Neural cell (in vitro differentiated cells): ENCODE data around the gene GNLY. TPM values are rescaled to one million over a fixed set of nuclear protein-coding genes. Genes with fewer than 3 reads are reported as not detected.

ENCODE experiments used
- H2AFZ ChIP-seq: fragments of 200-600, 300-800 bp; sonication (generic), shearing (Covaris generic); 2 replicates; pipeline ENCODE4 v1.6.0; 2014; ENCODE audit warnings: low read depth, mild to moderate bottlenecking, antibody characterized with exemption, low read length, moderate library complexity
- H3F3A ChIP-seq: fragments of 200-600 bp; shearing (Covaris generic); 2 replicates; pipeline ENCODE4 v1.6.1; 2016; ENCODE audit warnings: mild to moderate bottlenecking, moderate library complexity, mixed read lengths, antibody characterized with exemption, low read length; ENCODE audit not compliant: insufficient read depth, poor library complexity, severe bottlenecking
- H3K27ac ChIP-seq: fragments of 200-600, 300-800 bp; sonication (generic), shearing (Covaris generic); 2 replicates; pipeline ENCODE4 v1.5.1; 2014; ENCODE audit warnings: mild to moderate bottlenecking, low read length, moderate library complexity
- H3K27me3 ChIP-seq: fragments of 300-800, 200-600 bp; sonication (generic), shearing (Covaris generic); 2 replicates; pipeline ENCODE4 v1.6.0; 2014; ENCODE audit warnings: mild to moderate bottlenecking, low read depth, low read length, moderate library complexity; ENCODE audit not compliant: insufficient read depth
- H3K36me3 ChIP-seq: fragments of 300-800, 200-600 bp; sonication (generic), shearing (Covaris generic); 2 replicates; pipeline ENCODE4 v1.5.1; 2014; ENCODE audit warnings: mild to moderate bottlenecking, antibody characterized with exemption, low read length, moderate library complexity; ENCODE audit not compliant: insufficient read depth
- H3K4me2 ChIP-seq: fragments of 300-800, 200-600 bp; sonication (generic), shearing (Covaris generic); 2 replicates; pipeline ENCODE4 v1.6.0; 2014; ENCODE audit warnings: mild to moderate bottlenecking, low read length
- H3K4me3 ChIP-seq: fragments of 300-800, 200-600 bp; sonication (generic), shearing (Covaris generic); 2 replicates; pipeline ENCODE4 v1.5.1; 2014; ENCODE audit warnings: mild to moderate bottlenecking, low read length, moderate library complexity
- H3K79me2 ChIP-seq: fragments of 200-600 bp; shearing (Covaris generic); replicated peaks from 2 replicates; pipeline ENCODE4 v1.6.0; 2014; ENCODE audit warnings: mild to moderate bottlenecking, low read length, moderate library complexity; ENCODE audit not compliant: insufficient read depth
- H3K9ac ChIP-seq: fragments of 300-800, 200-600 bp; sonication (generic), shearing (Covaris generic); 2 replicates; pipeline ENCODE4 v1.6.1; 2016; ENCODE audit warnings: mild to moderate bottlenecking, low read length, mixed read lengths
- H3K9me2 ChIP-seq: fragments of 200-600 bp; shearing (Covaris generic); 2 replicates; pipeline ENCODE4 v1.6.1; 2016; ENCODE audit warnings: mild to moderate bottlenecking, low read length, mixed read lengths; ENCODE audit not compliant: insufficient read depth
- H3K9me3 ChIP-seq: fragments of 200-600, 300-800 bp; sonication (generic), shearing (Covaris generic); 2 replicates; pipeline ENCODE4 v1.6.1; 2016; ENCODE audit warnings: mild to moderate bottlenecking, mixed run types, low read length, moderate library complexity, mixed read lengths
- H4K20me1 ChIP-seq: fragments of 200-600 bp; shearing (Covaris generic); 2 replicates; pipeline ENCODE4 v1.6.1; 2016; ENCODE audit warnings: mild to moderate bottlenecking, mixed run types; ENCODE audit not compliant: insufficient read depth
- EP300 ChIP-seq: fragments of 450-650 bp; conservative IDR thresholded peaks from 2 replicates; pipeline ENCODE4 v1.6.1; 2014; ENCODE audit warnings: antibody characterized with exemption, mild to moderate bottlenecking, moderate library complexity; ENCODE audit not compliant: poor library complexity, severe bottlenecking
- EZH2 ChIP-seq: fragments of 200-600, 300-800 bp; shearing (Covaris generic), sonication (generic); IDR thresholded peaks from 2 replicates; pipeline ENCODE4 v1.6.1; 2014; ENCODE audit warnings: antibody characterized with exemption, low read length, borderline replicate concordance, mild to moderate bottlenecking; ENCODE audit not compliant: insufficient read depth, poor library complexity, severe bottlenecking
- MXI1 ChIP-seq: fragments of 450-650 bp; conservative IDR thresholded peaks from 2 replicates; pipeline ENCODE4 v1.6.1; 2014; ENCODE audit warnings: antibody characterized with exemption, mild to moderate bottlenecking; ENCODE audit not compliant: poor library complexity, severe bottlenecking
- POLR2AphosphoS5 ChIP-seq: IDR thresholded peaks from 2 replicates; pipeline ENCODE4 v1.6.1; 2012
- RAD21 ChIP-seq: fragments of 450-650 bp; conservative IDR thresholded peaks from 2 replicates; pipeline ENCODE4 v1.6.1; 2014; ENCODE audit warnings: antibody characterized with exemption, mild to moderate bottlenecking, moderate library complexity
- SMC3 ChIP-seq: fragments of 450-650 bp; conservative IDR thresholded peaks from 2 replicates; pipeline ENCODE4 v1.6.1; 2014; ENCODE audit warnings: antibody characterized with exemption, mild to moderate bottlenecking, moderate library complexity; ENCODE audit not compliant: poor library complexity
- TAF1 ChIP-seq: IDR thresholded peaks from 2 replicates; pipeline ENCODE4 v1.6.1; 2012; ENCODE audit warnings: low read depth
- polyA plus RNA-seq: library from polyadenylated mRNA; depleted of rRNA; stranded (reverse); fragments of >200 nt; gene quantifications from 2 replicates; pipeline ENCODE4 v1.2.3, GENCODE V29; 2014
- TF ChIP-seq, protein P1 (sequence below): IDR thresholded peaks from 2 replicates; pipeline ENCODE4 v1.6.1; 2012; ENCODE audit warnings: borderline replicate concordance
- TF ChIP-seq, protein P2 (sequence below): fragments of 450-650 bp; IDR thresholded peaks from 2 replicates; pipeline ENCODE4 v1.5.1; 2014; ENCODE audit warnings: antibody characterized with exemption, mild to moderate bottlenecking, moderate library complexity; ENCODE audit not compliant: poor library complexity, severe bottlenecking

Gene GNLY
- polyA plus RNA-seq, 1 donor from 2014 or later: not detected

GRCh38 chr2:85661139-85661858 is 32.9 kb upstream of the GNLY start:
- Histone ChIP-seq H3F3A (no peaks in the 10 kb centered on the region), H3K4me3 (no peak overlapping the region), H3K27me3 (no peaks in the 10 kb centered on the region), H3K9ac (no peak overlapping the region), H3K4me2 (no peak overlapping the region), H3K9me2 (no peaks in the 10 kb centered on the region), H2AFZ (no peak overlapping the region), H3K27ac (no peak overlapping the region), H4K20me1 (no peaks in the 10 kb centered on the region), H3K9me3 (no peaks in the 10 kb centered on the region), H3K79me2 (no peaks in the 10 kb centered on the region), H3K36me3 (no peaks in the 10 kb centered on the region)
- no peak for TF ChIP-seq RAD21
- no peak for TF ChIP-seq MXI1
- TF ChIP-seq TAF1: no peak
- no peak for TF ChIP-seq SMC3
- TF ChIP-seq POLR2AphosphoS5: no peak
- no peak for TF ChIP-seq EZH2
- TF ChIP-seq, protein P1, sequence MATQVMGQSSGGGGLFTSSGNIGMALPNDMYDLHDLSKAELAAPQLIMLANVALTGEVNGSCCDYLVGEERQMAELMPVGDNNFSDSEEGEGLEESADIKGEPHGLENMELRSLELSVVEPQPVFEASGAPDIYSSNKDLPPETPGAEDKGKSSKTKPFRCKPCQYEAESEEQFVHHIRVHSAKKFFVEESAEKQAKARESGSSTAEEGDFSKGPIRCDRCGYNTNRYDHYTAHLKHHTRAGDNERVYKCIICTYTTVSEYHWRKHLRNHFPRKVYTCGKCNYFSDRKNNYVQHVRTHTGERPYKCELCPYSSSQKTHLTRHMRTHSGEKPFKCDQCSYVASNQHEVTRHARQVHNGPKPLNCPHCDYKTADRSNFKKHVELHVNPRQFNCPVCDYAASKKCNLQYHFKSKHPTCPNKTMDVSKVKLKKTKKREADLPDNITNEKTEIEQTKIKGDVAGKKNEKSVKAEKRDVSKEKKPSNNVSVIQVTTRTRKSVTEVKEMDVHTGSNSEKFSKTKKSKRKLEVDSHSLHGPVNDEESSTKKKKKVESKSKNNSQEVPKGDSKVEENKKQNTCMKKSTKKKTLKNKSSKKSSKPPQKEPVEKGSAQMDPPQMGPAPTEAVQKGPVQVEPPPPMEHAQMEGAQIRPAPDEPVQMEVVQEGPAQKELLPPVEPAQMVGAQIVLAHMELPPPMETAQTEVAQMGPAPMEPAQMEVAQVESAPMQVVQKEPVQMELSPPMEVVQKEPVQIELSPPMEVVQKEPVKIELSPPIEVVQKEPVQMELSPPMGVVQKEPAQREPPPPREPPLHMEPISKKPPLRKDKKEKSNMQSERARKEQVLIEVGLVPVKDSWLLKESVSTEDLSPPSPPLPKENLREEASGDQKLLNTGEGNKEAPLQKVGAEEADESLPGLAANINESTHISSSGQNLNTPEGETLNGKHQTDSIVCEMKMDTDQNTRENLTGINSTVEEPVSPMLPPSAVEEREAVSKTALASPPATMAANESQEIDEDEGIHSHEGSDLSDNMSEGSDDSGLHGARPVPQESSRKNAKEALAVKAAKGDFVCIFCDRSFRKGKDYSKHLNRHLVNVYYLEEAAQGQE: no peak
- no peak for TF ChIP-seq EP300
- TF ChIP-seq, protein P2, sequence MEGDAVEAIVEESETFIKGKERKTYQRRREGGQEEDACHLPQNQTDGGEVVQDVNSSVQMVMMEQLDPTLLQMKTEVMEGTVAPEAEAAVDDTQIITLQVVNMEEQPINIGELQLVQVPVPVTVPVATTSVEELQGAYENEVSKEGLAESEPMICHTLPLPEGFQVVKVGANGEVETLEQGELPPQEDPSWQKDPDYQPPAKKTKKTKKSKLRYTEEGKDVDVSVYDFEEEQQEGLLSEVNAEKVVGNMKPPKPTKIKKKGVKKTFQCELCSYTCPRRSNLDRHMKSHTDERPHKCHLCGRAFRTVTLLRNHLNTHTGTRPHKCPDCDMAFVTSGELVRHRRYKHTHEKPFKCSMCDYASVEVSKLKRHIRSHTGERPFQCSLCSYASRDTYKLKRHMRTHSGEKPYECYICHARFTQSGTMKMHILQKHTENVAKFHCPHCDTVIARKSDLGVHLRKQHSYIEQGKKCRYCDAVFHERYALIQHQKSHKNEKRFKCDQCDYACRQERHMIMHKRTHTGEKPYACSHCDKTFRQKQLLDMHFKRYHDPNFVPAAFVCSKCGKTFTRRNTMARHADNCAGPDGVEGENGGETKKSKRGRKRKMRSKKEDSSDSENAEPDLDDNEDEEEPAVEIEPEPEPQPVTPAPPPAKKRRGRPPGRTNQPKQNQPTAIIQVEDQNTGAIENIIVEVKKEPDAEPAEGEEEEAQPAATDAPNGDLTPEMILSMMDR: no peak

DNA sequence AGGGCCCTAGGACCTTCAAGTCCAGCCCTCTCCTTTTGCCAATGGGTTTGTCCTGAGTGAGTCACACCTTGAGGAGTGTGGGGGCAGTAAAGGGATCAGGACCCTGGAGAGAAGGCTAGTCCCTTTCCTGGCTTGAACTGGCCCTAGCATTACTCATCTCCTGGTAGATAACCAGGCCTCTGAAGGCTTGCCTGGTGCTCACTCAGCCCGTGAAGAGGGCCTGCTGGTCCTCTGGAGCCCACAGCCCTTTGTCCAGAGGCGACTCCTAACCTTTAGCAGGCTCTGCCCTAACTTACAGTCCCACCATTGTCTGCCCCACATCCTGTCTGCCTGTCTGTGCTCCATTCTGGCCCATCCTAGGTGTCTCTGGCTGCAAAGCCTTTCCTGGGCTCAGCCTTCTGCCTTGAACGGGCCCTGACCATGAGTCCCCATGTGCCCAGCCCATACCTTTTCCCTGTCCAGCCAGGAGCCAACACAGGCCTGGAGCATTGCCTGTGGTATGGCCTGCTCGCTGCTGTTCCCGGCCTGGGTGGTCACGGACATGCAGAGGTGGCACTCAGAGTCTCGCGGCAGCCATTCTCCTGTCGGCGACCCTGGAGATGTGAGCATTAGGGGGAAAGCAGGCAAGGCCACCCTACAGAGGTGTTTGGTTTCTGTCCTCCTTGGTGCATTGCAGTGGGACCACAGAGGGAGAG is 31.1 kb upstream of the GNLY start:
- no peaks in the 10 kb centered on the region for H4K20me1 ChIP-seq
- no peaks in the 10 kb centered on the region for H3K36me3 ChIP-seq
- no peaks in the 10 kb centered on the region for H3K9me2 ChIP-seq
- no peak overlapping the region for H3K27ac ChIP-seq
- no peak overlapping the region for H2AFZ ChIP-seq
- no peaks in the 10 kb centered on the region for H3K27me3 ChIP-seq
- H3K9me3 ChIP-seq: no peaks in the 10 kb centered on the region
- H3K9ac ChIP-seq: no peak overlapping the region
- no peak overlapping the region for H3K4me2 ChIP-seq
- H3K79me2 ChIP-seq: no peaks in the 10 kb centered on the region
- H3F3A ChIP-seq: no peaks in the 10 kb centered on the region
- H3K4me3 ChIP-seq: no peak overlapping the region
- no peak for TF ChIP-seq SMC3
